ENCODE results near the gene NTM. TPM values are rescaled to one million over a fixed set of nuclear protein-coding genes. Genes with fewer than 3 reads are reported as not detected.

The NTM gene
- total RNA-seq, 1 experiment from 2014 or later = 16.4 TPM

GRCh38 chr11:132073787-132074186 is 703.4 kb downstream of the NTM start:
- Mint-ChIP-seq H3K36me3 (peaks cover 3% of the 10 kb centered on the region; the same call in 1 of the 2 replicates), H3K27ac (no peak overlapping the region)

More at GRCh38 chr11:132073787-132074186, 703.4 kb downstream of the NTM start:
- no peak for DNase-seq (ENCODE audit: low spot score)
- POLR2A ChIA-PET = no interaction called here
- Mint-ChIP-seq H3K27me3 (ENCODE audit: low read depth) (no peaks in the 10 kb centered on the region), H3K4me1 (peaks cover 17% of the 10 kb centered on the region), H3K9me3 (peaks cover 13% of the 10 kb centered on the region), H3K4me3 (no peak overlapping the region)
- CTCF ChIA-PET = no interaction called here
- TF ChIP-seq KAT7 (CRISPR knock-in tag; IDR thresholded peaks at IDR 0.05; ENCODE audit: borderline replicate concordance) = no peak
- TF ChIP-seq ARID4B (CRISPR knock-in tag; IDR thresholded peaks at IDR 0.05; ENCODE audit: borderline replicate concordance) = no peak
- no peak for TF ChIP-seq IRF2 (CRISPR knock-in tag; IDR thresholded peaks at IDR 0.05; ENCODE audit: borderline replicate concordance, low read depth)
- no peak for TF ChIP-seq ZNF425 (CRISPR knock-in tag; conservative IDR thresholded peaks at IDR 0.05)
- no peak for TF ChIP-seq HMGXB4 (CRISPR knock-in tag; IDR thresholded peaks at IDR 0.05)
- no peak for TF ChIP-seq ZNF281 (CRISPR knock-in tag; IDR thresholded peaks at IDR 0.05)
- TF ChIP-seq ZNF138 (CRISPR knock-in tag; conservative IDR thresholded peaks at IDR 0.05) = no peak
- TF ChIP-seq ZNF232 (CRISPR knock-in tag; IDR thresholded peaks at IDR 0.05) = no peak
- TF ChIP-seq ETV6 (CRISPR knock-in tag; IDR thresholded peaks at IDR 0.05) = no peak
- no peak for TF ChIP-seq ZBTB43 (CRISPR knock-in tag; IDR thresholded peaks at IDR 0.05)
- TF ChIP-seq ZNF121 (CRISPR knock-in tag; IDR thresholded peaks at IDR 0.05) = no peak
- no peak for TF ChIP-seq ZNF396 (CRISPR knock-in tag; IDR thresholded peaks at IDR 0.05; ENCODE audit: borderline replicate concordance)
- no peak for TF ChIP-seq ZNF263 (CRISPR knock-in tag; IDR thresholded peaks at IDR 0.05; ENCODE audit: low read depth)
- no peak for TF ChIP-seq ZNF671 (CRISPR knock-in tag; IDR thresholded peaks at IDR 0.05)
- no peak for TF ChIP-seq PRRX2 (CRISPR knock-in tag; IDR thresholded peaks at IDR 0.05)
- TF ChIP-seq GTF2I (CRISPR knock-in tag; conservative IDR thresholded peaks at IDR 0.05) = no peak
- TF ChIP-seq E2F1 (CRISPR knock-in tag; IDR thresholded peaks at IDR 0.05) = no peak
- no peak for TF ChIP-seq RELA (CRISPR knock-in tag; IDR thresholded peaks at IDR 0.05; ENCODE audit: borderline replicate concordance)
- TF ChIP-seq IRF1 (CRISPR knock-in tag; IDR thresholded peaks at IDR 0.05) = no peak
- no peak for ATAC-seq
